Measurements from ENCODE around the gene PYGB. TPM values are rescaled to one million over a fixed set of nuclear protein-coding genes. Genes with fewer than 3 reads are reported as not detected.
A peak's percentile ranks its signal among the peaks of the same experiment; 100 is the strongest.
"Not testable (repeated sequence)": the region's sequence is repeated elsewhere in the genome, so short reads cannot be mapped to it uniquely, and the experiment has no call there.

Gene PYGB
- total RNA-seq, 1 experiment from 2014 or later = 131 TPM

DNA sequence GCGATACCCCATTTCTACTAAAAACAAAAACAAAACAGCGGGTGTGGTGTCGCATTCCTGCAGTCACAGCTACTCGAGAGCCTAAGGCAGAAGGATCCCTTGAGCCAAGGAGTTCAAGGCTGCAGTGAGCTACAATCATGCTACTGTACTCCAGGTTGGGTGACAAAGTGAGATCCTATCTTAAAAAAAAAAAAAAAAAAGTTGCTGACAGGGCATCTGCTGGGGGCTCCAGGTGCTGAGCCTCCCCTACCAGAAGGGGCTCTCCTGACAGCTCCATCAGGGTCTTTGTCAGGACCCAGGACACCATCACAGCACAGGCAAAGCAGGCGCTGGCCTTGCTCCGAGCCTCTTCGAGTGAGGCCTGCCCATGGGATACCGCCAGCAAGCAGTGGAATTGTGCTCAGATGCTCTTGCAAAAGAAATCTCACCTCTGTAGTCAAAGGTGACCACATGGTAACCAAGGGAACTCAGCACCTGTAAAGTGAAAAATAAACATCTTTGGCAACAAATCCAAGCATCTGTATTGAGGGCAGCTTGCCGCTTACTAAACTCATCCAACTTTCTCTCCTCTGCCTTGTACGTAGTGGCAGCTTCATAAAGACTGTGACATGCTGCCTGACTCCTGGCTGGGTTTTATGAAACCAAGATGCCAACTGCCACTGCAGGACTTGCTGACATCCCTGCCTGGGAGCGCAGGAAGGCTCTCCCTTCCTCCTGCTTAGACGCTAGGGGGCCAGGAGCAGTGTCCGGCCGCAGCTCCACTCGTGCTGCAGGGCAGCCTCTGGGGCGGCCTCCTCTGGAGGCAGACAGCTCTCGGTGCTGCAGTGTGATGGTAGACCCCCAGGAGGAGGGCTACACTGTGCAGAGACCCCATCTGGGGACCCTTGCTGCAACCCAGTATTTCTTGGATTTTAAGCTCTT is 66.9 kb downstream of the PYGB start:
- DNase-seq (ENCODE audit: low read depth) = peak; percentile 37

DNA sequence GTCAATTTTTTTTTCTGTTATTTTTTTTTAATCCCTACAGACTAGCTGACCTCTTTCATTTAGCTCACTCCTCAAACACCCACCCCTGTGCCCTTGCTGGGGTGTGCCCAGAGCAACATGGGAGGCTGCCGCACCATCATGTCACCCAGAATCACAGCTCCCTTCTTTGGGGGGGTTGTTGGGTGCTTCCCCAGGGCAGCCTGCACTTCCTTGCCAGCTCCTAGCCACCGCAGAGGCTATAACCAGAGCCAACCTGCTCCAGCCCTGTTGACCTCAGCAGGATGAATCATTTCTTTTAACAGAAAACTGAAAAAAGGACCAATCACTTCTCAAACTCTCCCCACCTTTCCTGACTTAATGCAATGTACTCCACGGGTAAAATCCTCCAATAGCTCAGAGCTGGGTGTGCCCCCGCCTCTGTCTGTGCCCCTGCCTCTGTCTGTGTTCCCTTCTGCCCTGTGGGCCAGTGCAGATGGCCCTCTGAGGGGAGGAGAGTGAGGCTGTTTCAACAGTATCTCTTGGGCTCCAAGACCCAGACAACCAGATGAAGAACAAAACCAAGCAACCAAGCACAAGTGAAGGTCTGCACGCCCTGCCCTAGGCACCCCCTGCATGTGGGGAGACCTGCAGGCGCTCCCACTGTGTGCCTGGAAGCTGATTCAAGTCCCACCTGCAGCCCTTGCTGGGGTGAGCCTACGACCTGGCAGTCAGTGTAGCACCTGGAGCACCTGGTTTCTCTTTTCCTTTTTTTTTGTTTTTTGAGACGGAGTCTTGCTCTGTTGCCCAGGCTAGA is 67.7 kb downstream of the PYGB start:
- DNase-seq (ENCODE audit: low read depth) = peak; percentile 89

DNA sequence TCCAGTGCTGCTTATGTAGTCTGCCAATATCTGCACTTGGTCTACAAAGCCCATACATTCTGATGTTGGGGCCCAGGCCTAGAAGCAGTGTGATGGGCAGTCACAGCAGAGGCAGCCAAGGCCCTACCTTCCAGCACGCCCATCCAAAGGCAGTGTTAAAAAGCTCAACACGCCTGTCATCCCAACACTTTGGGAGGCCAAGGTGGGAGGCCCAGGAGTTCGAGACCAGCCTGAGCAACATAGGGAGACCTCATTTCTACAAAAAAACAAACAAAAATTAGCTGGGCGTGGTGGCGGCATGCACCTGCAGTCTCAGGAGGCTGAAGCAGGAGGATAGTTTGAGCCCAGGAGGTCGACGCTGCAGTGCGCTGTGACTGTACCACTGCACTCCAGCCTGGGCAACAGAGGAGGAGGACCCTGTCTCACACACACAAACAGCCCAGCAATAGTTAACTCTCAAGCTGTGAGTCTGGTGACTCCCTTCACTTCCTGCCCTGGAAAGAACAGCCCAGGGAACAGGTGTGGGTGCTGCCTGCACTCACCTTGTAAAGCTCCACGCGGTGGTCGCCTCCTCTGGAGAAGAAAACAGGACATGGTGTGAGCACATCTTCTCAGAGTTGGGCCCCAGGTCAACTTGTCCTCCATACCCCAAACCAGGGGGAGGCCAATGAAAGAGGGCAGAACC is 68.8 kb downstream of the PYGB start:
- DNase-seq (ENCODE audit: low read depth) = no peak

DNA sequence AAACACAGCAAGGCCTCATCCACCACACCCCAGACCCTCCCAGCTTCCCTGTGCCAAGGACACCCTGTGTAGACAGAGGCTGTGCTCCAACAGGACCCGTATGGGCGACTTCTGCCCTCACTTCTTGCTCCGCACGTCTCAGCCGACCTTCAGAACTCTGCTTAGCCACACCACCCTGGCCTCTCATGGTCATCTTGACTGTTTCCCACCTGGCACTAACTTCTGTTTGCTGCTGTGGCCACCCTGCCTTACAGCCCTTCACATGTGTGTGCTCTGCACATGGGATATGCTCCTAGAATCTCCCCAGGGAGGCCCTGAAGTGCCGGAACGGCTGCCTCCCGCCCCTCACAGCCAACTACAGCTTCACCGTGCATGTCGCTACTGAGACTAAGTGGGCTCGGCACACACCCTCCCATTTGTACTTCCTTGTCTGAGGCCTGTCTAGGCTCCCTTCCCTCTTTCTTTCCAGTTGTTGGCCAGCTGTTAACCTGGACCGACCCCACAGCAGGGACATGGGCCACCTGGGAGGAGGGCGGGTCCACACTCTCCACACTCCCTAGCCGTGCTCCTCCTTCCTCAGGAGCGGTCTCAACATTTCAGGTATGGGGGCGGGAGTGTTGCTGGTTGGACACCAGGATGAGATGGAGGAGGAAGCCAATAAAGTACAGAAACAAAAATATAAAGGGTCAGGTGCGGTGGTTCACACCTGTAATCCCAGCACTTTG is 69.6 kb downstream of the PYGB start:
- no peak for DNase-seq (ENCODE audit: low read depth)

DNA sequence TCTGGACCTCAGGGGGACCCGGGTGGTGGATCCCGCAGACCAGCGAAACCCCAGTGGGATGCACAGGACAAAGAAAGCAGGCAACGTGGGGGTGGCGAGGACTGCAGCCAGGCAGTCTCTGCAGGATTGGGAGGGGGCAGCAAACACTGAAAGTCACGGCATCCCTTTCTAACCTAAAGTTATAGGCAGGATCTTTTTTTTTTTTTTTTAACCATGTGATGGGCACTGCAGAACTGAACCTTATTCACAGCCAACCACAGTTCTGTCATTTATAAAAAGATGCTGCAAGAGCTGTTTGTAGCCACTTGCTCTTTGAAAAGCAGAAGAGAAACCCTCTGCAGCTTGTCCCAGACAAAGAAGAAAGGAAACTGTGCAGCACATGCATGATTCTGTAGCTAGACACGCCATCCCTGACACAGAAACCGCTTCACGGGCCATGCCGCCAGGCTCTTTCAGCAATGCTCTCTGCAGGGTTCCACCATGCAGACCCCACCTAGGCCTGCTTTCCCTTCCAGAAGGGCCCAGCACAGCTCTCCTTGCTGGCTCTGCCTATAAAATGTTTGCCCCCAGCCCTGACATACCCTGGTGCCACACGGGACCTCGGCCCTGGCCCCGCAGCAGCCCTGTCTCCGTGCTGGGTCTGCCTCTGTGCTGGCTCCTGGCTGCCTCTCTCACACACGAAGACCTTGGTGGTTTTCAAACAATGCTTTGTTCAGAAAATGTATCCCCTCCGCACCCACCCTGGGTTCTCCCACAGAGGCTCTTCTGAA is 70.8 kb downstream of the PYGB start:
- DNase-seq (ENCODE audit: low read depth) = no peak

DNA sequence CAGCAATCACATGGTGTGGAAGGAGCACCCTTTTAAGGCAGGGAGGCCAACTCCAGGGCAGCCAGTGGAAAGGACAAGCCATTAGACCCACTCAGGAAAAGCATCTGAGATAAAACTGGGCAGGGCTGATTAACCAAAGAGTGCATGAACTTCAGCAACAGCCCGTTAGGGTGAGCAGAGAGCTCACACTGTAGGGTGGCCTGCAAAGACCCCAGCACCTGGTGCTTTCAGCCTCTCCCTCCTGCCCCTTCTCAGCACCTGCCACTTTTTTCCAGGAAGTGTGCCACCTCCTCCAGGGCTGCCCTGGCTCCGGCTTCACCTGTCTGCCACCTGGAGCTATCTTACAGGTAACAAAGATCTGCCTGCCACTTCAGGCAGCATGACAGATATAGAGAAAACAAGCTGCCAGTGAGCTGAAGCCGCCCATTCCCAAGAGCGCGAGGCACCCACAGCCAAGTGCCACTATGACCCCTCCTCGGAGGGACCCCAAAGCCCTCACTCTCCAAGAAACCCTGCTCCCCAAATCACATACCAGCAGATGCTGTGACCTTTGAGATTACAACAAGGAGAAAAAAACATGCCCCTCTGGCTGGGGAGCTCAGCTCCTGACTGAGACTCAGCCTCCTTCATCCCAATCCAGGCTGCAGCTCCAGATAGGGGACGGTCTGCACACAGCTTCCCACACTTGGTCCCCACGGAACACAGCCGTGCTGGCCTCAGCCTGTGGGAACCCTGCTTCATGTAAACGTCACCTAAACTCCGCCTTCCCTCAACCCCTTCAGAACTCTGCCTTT is 71.6 kb downstream of the PYGB start:
- no peak for DNase-seq (ENCODE audit: low read depth)

DNA sequence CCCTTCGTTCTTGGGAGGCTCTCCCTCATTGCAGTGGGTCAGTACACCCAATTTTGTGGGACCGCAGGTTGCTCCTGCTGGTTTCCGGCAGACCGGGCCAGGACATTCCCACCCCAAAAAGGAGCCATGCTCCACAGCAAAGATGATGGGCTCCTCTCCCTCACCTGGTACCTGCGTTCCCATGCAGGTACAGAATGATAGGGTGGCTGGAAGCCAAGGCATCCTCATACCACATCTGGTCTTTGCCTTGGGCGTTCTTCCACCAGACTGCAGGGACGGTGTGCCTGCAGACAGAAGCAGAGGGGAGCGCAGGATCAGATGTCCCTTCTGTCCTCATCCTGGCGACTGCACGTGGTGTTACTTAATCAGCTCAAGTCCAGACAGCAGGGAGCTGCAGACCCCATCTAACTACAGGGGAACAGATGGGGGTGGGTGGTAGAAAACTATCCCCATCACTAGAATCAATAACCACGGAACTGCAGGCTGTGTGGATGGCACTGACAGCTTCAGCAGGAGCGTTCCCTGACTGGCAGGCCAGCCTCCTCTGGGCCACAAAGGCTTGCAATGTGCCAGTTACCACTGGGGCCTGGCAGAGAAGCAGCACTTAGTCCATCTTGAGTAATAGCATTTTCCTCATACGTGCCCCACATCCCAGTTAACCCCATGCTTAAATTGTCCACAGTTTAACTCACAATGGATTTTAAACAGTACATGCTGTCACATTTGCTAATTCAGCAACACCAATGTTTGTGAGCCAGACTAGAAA is 72.3 kb downstream of the PYGB start:
- DNase-seq (ENCODE audit: low read depth) = no peak

DNA sequence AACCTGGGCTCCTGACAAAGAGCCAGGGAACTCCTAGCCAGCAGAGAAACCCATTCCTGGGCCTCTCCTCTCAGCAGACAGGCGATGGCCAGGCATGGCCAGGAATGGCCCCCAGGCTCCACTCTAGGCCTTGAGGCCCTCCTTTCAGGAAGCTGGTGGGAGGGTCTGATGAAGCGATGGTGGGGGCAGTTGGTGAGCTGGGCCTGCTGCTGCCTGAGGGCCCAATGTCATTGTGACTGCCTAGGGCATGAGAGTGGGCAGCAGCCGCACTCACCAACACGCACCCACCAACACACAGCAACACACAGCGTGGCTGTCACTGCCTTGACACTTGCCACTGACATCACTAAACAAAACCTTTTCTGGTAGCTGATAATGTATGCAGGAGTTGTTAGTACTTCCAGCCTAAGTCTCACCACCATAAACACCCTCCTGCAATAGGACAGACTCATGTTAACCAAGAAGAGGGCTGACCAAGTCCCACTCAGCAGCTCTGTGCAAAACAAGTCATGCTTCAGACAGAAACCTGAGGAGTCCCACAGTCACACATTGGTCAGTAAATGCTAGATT is 73.5 kb downstream of the PYGB start:
- no peak for DNase-seq (ENCODE audit: low read depth)

DNA sequence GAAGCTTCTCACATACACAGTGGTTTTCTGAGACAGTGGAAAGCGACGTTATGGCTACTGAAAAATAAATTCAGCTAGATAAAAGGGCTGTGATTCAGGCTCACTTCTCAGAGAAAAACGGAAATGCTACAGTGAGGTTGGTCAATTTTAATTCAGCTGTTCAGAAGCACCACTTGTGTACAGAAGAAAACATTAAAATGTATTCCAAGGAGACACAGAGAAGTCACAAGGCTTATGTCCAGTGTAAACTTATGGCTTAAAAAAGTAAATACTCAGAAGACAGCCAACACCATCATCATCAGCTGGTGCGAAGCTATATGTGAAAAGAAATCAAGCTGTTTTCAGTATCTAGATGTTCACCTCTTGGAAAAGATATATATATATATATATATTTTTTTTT is 74.1 kb downstream of the PYGB start:
- DNase-seq (ENCODE audit: low read depth) = no peak

DNA sequence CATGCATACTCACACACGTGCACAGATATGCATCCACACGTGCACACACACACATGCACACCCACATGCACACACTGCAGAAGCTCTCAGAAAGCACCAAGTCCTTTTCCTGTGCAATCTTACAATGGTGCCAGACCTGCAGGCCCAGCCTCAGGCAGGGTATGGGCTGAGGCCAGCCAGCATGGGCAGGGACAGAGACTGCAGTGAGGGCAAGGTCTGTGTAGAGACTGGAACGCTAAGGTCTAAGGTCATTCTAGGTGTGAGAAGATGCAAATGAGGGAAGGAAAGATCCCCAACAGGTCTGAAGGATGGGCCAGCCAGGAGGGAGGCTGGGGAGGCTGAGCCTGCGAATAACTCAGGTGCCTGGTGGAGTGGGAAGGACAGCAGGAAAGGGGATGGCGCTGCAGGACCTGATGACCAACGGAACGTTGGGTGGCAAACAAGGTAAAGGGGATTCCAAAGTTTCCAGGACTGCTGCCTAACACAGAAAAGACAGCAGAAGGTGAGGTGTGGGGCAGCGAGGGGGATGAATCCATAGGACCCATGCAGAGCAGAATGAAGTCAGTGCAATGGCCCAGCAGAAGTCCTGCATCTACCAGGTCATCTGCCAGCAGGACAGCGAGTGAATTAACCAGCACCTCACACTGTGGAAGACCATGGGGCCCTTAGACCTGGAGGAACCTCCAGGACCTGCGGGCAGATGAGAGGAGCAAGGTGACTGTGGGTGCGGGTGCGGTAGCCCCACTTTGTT is 75.8 kb downstream of the PYGB start:
- DNase-seq (ENCODE audit: low read depth) = no peak

DNA sequence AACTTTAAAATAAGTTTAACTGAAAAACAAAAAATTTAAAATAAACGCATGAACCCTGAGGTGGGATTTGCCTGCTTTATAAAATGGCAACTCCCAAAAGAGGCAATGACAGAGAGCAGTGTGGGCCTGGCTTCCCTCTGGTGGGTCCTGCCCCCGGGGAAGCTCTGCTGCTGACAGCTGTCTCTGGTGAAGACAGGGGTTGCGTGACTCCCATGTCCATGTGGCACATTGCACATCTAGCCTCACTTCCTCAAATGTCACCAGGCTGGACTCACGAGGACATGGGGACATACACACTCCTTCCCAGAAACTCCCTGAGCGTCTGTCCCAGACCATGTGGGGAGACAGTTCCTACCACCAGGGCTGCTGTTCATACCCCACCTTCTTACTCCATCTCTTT is 76.5 kb downstream of the PYGB start:
- DNase-seq (ENCODE audit: low read depth) = no peak

DNA sequence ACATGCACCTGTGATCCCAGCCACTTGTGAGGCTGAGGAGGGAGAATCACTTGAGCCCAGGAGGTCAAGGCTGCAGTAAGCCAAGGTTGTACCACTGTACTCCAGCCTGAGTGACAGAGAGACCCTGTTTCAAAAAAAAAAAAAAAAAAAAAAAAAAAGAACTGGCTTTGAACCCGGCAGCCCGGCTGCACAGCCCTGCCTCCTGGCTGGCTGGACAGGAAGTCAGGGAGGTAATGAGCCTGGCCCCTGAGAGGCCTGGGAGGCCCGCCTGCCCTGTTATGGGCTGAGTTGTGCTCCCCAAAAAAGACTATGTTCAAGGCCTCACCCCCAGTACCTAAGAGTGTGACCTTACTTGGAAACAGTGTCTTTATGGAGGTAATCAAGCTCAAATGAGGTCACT is 77.2 kb downstream of the PYGB start:
- DNase-seq (ENCODE audit: low read depth) = no peak

DNA sequence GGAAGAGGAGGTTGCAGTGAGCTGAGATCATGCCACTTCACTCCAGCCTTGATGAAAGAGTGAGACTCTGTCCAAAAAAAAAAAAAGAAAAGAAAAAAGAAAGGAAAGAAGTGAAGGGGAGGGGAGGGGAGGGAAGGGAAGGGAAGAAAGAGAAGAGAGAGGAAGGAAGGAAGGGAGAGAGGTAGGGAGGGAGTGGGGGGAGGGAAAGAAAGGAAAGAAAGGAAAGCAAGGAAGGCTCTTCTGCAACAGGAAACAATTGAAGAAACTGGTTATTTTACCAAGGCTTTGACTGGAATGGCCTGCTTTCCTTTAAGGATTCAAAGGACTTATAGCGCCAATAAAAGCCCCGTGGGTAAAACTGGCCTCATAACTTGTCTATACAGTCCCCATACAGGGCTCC is 78.1 kb downstream of the PYGB start:
- DNase-seq (ENCODE audit: low read depth) = no peak

DNA sequence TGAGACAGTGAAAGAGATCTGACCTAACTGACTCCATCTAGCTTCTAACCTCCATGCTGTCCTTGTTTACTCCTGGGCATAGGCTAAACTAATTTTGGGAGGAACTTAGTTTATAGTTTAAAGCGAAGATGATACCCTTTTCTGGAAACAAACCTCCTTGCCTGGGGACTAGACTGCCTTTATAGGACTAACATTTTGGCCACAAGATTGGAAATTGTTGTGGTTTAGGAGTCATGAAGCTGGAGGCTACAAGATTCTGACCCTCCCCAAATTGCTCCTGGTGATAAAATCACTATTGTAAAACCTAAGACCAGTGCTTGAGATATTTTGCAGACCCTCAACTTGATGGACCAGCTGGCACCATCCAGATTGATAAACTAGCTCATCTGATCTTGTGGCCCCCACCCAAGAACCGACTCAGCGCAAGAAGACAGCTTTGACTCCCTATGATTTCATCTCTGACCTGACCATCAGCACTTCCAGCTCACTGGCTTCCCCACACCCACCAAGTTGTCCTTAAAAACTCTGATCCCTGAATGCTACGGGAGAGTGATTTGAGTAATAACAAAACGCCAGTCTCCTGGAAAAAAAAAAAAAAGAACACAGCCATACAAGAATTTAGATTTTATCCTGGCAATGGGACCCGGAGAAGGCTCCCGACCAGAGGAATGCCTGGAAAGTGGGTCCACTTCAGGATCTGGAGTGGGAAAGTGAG is 79.8 kb downstream of the PYGB start:
- DNase-seq (ENCODE audit: low read depth) = peak; percentile 93

DNA sequence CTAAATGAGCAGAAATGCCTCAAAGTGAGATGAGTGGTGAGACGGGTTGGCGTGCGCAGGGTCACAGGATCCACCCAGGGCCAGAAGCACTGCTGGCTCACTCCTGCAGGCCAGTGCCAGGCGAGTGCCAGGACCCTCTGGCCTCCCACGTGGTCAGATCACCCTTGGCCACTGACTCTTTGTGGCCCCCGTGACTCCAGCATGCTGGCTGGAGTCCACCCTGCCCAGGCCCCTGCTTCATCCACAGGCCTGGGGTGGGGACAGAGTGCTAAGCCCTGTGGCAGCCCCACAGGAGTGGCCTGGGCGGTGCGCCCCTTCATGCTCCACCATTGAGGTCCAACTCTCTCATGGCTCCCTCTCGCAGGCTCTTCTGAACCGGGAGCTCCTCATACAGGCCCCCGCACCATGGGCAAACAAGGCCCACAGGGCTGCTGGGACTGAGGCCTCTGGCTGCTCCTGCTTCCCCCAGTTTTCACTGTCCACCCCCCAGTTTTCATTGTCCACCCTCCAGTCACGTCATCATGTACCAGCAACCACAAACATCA is 81.1 kb downstream of the PYGB start:
- DNase-seq (ENCODE audit: low read depth) = no peak

DNA sequence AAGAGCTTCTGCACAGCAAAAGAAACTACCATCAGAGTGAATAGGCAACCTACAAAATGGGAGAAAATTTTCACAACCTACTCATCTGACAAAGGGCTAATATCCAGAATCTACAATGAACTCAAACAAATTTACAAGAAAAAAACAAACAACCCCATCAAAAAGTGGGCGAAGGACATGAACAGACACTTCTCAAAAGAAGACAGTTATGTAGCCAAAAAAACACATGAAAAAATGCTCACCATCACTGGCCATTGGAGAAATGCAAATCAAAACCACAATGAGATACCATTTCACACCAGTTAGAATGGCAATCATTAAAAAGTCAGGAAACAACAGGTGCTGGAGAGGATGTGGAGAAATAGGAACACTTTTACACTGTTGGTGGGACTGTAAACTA is 87.1 kb downstream of the PYGB start:
- DNase-seq (ENCODE audit: low read depth) = not testable (repeated sequence)
